ENCODE results near the gene HCN2. TPM values are rescaled to one million over a fixed set of nuclear protein-coding genes. Genes with fewer than 3 reads are reported as not detected.

HCN2 gene
- total and polyA plus RNA-seq, 8 donors: 0.12 to 0.82 (median 0.21) TPM

- no peaks in the 10 kb centered on the region for H3K36me3 ChIP-seq
- no peaks in the 10 kb centered on the region for H3K9me3 ChIP-seq
- H3K27ac ChIP-seq: peak overlapping the region; percentile 69 to 88 (median 82)
- H3K4me3 ChIP-seq: peak overlapping the region; percentile 11 to 90 (median 44)
- WGBS, 2 donors: 2 to 4% methylated on average over 45 of the region's 45 CpGs
- no peak for FAIRE-seq
- H3K4me1 ChIP-seq: peaks cover 13 to 16% (median 15%) of the 10 kb centered on the region in 3 donors
- H3K27me3 ChIP-seq: no peaks in the 10 kb centered on the region
- TF ChIP-seq CTCF (IDR thresholded peaks at IDR 0.05): no peak
- peak in 3 of 6 donors; percentile 27 to 59 (median 49) for DNase-seq
- intact Hi-C loops (cut with DNase I): no loop called here
- ATAC-seq: peak in 3 of 4 donors; percentile 4 to 8 (median 5)
Measured at GRCh38 chr19:570937-571565, 18.6 kb upstream of the HCN2 start.

- H3K4me1 ChIP-seq: peaks cover 14 to 19% (median 17%) of the 10 kb centered on the region in 3 donors
- no peak for FAIRE-seq
- peak overlapping the region; percentile 69 to 88 (median 82) for H3K27ac ChIP-seq
- H3K4me3 ChIP-seq: peak overlapping the region; percentile 11 to 90 (median 44)
- H3K36me3 ChIP-seq: no peaks in the 10 kb centered on the region
- intact Hi-C loops (cut with DNase I): no loop called here
- no peaks in the 10 kb centered on the region for H3K27me3 ChIP-seq
- peak in 3 of 4 donors; percentile 7 to 22 (median 15) for ATAC-seq
- 2 to 4% methylated on average over 14 of the region's 14 CpGs for WGBS, 2 donors
- DNase-seq: no peak
- no peaks in the 10 kb centered on the region for H3K9me3 ChIP-seq
- TF ChIP-seq CTCF (IDR thresholded peaks at IDR 0.05): no peak
Measured at GRCh38 chr19:571566-571974, 18.1 kb upstream of the HCN2 start.

- Histone ChIP-seq H3K27me3 (no peaks in the 10 kb centered on the region), H3K9me3 (no peaks in the 10 kb centered on the region), H3K36me3 (no peaks in the 10 kb centered on the region), H3K4me1 (peaks cover 14 to 19% (median 17%) of the 10 kb centered on the region in 3 donors), H3K27ac (peak within 1 kb of the TSS; percentile 69 to 88 (median 82)), H3K4me3 (peak within 1 kb of the TSS; percentile 64 to 99 (median 93))
- ATAC-seq: peak; percentile 81 to 90 (median 90)
- intact Hi-C loops (cut with DNase I): no loop called here
- no peak for FAIRE-seq
- peak; percentile 98 to 99 (median 98) for DNase-seq
- WGBS, 2 donors: 0 to 1% methylated on average over 58 to 79 of the region's 79 CpGs
- TF ChIP-seq CTCF (IDR thresholded peaks at IDR 0.05): no peak
Measured at GRCh38 chr19:572140-572742, 17.4 kb upstream of the HCN2 start, which contains the start of gene BSG. Gene BSG (plus strand): TSS chr19:572596. CDS start chr19:572635, 39 bp downstream.

- peak overlapping the region; percentile 64 to 99 (median 93) for H3K4me3 ChIP-seq
- H3K27me3 ChIP-seq: no peaks in the 10 kb centered on the region
- peak; percentile 44 to 91 (median 74) for DNase-seq
- no peaks in the 10 kb centered on the region for H3K36me3 ChIP-seq
- H3K27ac ChIP-seq: peak overlapping the region; percentile 49 to 88 (median 72)
- 1% methylated on average over 50 to 55 of the region's 55 CpGs for WGBS, 2 donors
- TF ChIP-seq CTCF (IDR thresholded peaks at IDR 0.05): no peak
- FAIRE-seq: no peak
- no peaks in the 10 kb centered on the region for H3K9me3 ChIP-seq
- intact Hi-C loops (cut with DNase I): no loop called here
- H3K4me1 ChIP-seq: peaks cover 14 to 19% (median 17%) of the 10 kb centered on the region in 3 donors
- ATAC-seq: peak; percentile 1 to 24 (median 8)
Measured at GRCh38 chr19:572743-573518, 16.8 kb upstream of the HCN2 start.

Measured in pancreas (tissue), 10 donors.